D721Med (cell line): ENCODE results near the gene AFG1L.
"Not testable (repeated sequence)": the region's sequence is repeated elsewhere in the genome, so short reads cannot be mapped to it uniquely, and the experiment has no call there.

Experiments
- DNase-seq: peaks from one replicate; pipeline ENCODE4 v3.0.0; 2011; ENCODE audit warnings: low spot score; ENCODE audit not compliant: insufficient read length
- FAIRE-seq: peaks from 2 replicates; lab custom pipeline; 2011; peaks lifted over from hg19 to GRCh38; lab: Jason Lieb, UNC
- CTCF ChIP-seq: IDR thresholded peaks from 2 replicates; pipeline ENCODE4 v1.5.1; 2012; ENCODE audit warnings: mild to moderate bottlenecking, control low read depth; ENCODE audit not compliant: insufficient read depth; ENCODE audit errors: missing control alignments

Gene AFG1L

DNA sequence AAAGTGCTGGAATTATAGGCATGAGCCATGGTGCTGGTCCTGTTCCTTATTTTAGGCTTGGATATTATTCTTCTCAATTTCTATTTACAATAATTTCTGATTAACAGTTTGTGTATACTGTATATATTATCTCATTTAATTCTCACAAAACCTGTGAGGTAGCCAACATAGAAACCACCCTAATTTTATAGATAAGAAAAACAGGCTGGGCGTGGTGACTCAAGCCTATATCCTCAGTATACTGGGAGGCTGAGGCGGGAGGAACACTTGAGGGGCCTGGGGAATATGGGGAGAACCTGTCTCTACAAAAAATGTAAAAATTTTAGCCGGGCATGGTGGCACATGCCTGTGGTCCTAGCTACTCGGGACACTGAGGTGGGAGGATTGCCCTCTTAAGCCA, 3.8 kb upstream of the AFG1L start:
- TF ChIP-seq CTCF, result no peak
- FAIRE-seq (no peak), DNase-seq (no peak)

DNA sequence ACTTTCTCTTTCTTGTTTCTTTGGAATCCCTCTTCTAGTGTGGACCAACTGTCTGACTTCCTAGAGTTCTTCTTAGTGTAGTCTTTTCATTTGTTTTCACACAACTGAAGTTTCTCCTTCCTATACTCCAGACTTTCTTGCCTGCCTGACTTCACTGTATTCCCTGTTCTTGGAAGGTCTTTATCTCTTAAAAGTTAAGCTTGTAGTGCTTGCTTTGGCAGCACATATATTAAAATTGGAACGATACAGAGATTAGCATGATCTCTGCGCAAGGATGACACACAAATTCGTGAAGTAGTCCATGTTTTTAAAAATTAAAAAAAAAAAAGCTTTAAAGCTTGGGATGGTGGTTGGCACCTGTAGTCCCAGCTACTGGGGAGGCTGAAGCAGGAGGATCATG, 2.3 kb upstream of the AFG1L start:
- FAIRE-seq, DNase-seq: not testable (repeated sequence)

DNA sequence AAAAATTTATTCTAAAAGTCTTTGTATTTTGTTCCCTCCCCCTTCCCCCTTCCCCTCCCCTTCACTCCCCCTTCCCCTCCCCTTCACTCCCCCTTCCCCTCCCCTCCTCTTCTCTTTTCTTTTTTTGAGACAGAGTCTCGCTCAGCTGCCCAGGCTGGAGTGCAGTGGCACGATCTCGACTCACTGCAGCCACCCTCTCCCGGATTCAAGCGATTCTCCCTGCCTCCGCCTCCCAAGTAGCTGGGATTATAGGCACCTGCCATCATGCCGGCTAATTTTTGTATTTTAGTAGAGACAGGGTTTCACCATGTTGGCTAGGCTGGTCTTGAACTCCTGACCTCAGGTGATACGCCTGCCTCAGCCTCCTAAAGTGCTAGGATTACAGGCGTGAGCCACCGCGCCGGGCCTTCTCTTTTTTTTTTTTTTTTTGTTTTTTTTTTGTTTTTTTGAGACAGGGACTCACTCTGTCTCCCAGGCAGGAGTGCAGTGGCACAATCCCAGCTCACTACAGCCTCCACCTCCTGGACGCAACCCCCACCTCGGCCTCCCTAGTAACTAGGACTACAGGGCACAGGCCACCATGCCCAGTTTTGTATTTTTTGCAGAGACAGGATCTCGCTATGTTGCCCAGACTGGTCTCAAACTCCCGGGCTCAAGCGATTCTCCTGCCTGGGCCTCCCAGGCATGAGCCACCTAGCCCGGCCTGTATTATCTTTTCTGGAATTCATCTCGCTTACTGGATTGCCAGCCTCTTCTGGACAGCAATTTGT, 1.1 kb upstream of the AFG1L start:
- DNase-seq, result no peak
- FAIRE-seq, result no peak
- no peak for TF ChIP-seq CTCF

GRCh38 chr6:108294297-108294726, 542 bp upstream of the AFG1L start:
- no peak for FAIRE-seq
- no peak for DNase-seq
- no peak for TF ChIP-seq CTCF

DNA sequence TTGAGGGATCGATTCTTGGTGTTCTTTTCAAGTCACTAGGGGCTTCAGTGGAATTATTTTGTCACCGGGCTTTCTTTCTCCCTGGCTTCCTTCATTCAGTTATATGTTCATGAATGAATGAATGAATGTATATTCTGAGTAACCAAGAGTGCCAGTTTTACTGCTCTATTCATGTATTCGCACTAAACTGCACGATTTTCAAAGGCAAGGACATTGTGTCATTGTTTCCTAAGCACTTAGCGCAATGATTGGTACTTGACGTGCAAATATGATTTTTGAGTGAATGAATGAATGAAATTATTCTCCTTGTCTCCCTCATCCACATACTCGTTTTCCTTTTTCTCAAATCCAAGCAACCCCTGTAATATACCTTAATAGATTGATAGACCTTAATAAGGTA, 822 bp downstream of the AFG1L start:
- FAIRE-seq (no peak), DNase-seq (no peak)
- TF ChIP-seq CTCF, result no peak

GRCh38 chr6:108302386-108302785, 7.5 kb downstream of the AFG1L start:
- no peak for TF ChIP-seq CTCF
- DNase-seq (no peak), FAIRE-seq (no peak)

DNA sequence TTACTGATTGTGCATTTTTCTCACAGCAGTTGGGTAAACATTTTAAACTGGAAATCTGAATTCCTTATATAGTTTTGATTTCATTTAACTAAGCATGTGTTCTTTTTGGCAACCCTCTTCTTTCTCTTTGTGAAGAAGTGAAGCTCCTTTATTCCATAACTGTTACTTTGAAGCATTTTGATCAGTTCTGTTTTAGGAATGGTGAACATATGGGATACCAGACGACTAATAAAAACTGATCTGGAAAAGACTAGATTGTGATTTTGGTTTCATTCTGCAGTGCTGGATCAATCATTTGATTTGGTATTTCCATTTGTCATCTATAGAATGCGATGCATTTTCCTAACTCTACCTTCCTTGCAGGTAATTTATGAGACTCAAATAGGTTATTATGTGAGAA, 9.8 kb downstream of the AFG1L start:
- DNase-seq, result no peak
- TF ChIP-seq CTCF, result no peak
- no peak for FAIRE-seq

GRCh38 chr6:108308641-108309040, 13.8 kb downstream of the AFG1L start:
- not testable (repeated sequence) for FAIRE-seq, DNase-seq
